Smooth muscle cell of the brain vasculature (primary cell): ENCODE measurements around the gene MTA3.

ENCODE experiments used
- DNase-seq: peaks from one replicate; pipeline ENCODE4 v3.0.0-alpha.2; 2012; ENCODE audit warnings: low read depth, low spot score

MTA3 gene

DNA sequence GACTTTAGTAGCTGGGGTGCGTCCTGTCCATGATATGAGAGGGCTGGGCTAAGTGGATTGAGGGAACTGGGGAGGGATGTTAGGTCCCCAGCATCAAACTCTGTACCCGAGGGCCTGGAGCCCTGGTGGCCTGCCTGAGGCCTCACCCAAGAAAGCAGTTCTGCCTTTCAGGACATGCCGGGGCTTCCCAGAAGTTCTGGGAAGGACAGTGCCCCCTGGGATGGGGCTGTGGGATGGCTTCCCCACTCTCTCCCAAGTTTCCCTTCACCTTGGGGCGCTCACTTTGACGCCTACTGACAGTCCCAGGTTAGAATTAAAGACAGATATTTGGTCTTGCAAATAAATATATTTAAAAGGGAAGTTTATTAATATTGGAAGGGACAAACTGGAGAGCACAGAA lies 193.7 kb downstream of the MTA3 start:
- DNase-seq, result no peak

DNA sequence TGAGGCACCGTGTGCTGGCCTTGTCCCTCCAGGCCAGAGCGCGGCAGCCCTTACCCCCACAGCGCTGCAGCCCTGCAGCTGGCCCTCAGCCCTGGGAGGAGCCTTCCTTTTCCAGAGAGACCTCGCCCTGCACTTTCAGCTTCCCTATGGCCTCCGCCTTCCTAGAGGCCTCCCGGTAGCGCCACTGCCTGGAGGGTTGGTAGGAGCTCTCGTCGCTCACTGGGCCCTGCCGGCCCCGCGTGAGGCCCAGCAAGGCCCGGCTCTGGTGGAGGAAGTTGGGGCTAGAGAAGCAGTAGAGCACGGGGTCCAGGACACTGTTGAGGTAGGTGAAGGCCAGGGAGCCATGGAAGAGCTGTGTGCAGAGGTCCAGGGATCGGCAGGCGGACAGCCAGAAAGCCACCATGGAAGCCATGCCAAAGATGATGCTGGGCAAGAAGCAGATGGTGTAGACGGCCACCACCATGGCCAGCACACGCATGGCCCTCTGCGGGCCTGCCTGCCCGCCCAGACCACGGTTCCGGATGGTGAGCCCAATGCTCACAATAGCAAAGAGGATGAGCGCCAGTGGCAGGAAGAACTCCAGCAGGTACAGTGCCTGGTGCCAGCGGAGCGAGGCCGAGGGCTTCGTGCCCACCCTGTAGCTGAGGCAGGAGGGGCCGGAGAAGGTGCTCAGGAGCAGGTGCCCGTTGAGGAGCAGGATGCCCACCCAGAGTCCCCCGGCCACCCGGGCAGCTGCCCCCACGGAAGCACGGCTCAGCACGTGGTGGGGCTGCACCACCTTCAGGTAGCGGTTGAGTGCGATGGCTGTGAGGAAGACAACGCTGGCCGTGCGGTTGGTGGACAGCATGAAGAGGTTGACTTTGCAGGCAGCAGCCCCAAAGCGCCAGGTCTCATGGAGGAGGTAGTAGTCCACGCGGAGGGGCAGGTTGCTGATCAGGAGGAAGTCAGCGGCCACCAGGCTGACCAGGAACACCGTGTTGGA lies 194.7 kb downstream of the MTA3 start:
- DNase-seq, result no peak

DNA sequence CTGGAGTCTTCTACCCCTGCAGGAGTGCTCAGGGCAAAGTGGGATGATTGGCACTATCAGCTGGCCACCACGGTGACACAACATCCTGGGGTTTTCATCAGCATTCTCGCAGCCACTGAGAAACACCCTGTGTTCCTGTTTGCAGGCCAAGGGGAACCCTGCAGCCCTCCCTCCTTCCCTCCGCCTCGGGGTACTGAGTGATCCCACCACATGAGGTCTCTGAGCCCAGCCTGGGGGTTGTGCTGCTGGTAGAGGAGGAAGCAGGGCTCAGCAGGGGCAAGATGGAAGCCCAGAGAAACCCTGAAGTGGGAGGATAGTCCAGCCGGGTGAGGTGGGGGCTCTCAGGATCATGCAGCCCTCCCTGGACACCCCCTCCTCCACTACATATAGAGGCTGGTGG lies 195.7 kb downstream of the MTA3 start, which contains the start of gene OXER1:
TSS of gene OXER1 (minus strand) at position 40 of the 400 bp plus-strand sequence. CDS start 73 bp downstream, outside the sequence.
- no peak for DNase-seq

DNA sequence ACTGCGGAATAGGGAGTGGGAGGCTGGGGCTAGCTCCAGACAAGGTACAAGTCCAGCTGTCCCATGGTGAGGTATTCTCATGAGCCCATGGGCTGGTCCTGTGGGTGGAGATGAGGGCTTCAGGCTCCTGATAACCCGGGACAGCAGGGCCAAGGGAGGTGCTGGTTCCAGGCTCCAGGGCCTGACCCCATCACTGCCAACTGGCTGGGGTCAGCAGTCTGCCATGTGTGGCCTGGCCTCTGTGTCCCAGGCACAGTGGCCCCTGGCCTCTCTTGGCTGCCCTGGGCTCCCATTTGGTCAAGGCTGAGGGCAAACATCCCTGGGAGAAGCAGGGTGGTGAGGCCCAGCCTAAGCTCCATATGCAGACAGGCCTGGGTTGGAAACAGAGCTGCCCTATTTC lies 196.5 kb downstream of the MTA3 start:
- no peak for DNase-seq

DNA sequence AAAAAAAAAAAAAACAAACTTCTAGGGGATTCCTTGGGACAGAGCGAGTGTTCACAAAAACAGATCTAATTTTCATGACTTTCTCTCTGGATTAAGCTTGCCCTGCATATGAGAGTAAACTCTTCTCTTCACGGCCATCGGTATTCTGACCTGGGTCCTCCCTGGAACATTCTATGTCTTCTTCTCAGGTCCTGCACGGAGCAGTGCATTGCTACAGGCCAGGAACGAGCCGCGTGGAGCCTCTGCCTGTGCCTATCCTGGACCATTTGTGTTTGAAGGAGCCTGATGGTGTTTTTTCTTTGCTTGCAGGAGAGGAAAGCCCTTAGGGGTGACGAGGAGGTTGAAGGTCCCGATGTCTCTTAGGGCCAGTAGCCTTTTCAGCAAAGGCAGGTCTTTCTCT lies 197.3 kb downstream of the MTA3 start:
- DNase-seq, result no peak

DNA sequence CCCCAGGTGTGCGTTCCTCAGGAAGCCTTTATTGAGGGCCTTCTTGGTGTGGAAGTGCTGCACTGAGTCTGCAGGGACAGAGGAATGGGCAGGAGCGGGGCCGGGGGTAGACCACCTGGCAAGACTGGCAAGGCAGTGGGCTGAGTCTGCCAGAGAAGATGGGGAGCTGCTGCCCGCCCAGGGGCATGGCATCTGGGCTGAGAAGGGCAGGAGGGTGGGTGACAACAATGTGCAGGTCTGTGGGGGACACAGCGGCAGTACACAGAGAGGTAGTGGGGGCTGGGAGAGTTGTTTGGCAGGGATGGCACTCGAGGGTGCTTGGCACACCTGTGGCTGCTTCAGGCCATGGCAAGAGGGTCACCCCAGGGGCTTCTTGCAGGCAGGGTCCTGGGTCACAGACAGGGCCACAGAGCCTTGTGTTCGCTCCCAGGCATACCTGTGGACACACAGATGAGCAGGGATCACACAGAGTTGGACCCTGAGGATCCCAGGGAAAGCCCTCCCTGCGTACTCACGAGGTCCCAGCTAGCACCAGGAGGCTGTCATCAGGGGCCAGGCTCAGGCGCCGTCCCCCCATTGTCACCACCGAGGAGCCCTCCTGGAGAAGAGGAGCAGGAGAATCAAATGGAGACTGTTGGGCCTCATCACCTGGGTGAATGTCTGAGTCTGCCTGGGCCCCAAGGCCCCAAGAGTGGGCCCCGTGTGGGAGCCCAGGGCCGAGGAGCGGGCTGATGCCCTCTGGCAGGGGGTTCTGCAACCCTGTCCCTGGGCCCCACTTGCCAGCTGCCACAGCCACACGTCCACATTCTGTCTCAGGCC lies 198.9 kb downstream of the MTA3 start:
- DNase-seq, result no peak

DNA sequence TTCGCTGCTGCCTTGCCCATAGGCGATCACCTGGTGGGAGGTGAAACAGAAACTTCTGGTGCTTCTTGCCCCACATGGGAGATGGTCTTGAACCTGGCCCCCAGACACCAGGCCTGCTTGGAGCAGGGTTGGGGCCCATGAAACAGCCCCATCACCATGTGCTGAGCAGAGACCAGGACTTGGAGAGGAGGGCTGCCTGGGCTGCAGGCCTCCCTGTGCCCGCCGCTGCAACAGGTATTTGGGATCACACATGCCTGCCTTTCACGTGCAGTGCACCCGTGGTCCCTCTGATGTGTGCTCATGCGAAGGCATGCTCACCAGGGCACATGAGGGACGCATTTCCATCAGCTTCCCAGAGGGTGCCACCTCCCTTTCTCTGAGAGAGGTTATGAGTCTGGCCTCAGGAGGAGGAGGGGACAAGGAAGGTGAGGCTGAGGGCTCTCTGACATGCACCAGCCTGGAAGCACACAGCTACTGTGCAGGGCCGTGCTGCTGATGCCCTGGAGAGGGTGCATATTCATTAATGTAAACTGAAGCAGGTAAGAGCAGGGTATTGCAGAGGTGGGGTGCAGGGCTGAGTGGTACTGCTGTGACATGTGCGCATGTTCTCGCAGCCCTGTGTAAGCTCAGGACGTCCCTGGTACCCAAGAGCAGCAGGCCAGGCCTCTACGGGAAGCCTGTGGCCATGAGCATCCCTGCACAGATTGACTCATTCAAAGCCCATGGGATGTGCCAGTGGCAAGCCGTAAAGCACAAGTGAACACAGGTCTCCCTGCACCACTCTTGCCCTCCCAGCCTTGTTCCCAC lies 199.7 kb downstream of the MTA3 start:
- no peak for DNase-seq

DNA sequence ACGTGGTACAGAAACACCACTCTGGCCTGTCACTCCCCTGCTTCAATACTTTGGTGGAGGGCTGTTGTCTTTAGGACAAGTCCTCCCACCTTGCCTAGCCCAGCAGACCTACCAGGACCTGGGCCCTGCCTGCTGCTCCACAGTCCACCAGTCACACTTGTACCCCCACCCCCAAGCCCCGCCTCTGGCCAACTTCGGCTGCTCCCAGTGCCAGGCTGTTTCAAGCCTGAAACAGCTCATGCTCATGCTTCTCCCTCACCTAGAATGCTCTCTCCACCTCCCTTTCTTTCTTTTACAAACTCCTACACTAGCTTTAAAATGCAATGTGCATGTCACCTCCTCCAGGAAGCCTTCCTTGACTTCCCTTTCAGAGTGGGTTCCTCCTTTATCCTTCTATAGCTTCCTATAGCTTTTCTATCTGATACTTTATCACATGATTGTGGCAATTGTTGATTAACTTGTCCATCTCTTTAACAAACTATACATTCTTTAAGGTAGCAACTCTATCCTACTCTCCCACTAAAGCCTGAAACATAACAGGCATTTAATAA lies 200.3 kb downstream of the MTA3 start:
- DNase-seq, result no peak

DNA sequence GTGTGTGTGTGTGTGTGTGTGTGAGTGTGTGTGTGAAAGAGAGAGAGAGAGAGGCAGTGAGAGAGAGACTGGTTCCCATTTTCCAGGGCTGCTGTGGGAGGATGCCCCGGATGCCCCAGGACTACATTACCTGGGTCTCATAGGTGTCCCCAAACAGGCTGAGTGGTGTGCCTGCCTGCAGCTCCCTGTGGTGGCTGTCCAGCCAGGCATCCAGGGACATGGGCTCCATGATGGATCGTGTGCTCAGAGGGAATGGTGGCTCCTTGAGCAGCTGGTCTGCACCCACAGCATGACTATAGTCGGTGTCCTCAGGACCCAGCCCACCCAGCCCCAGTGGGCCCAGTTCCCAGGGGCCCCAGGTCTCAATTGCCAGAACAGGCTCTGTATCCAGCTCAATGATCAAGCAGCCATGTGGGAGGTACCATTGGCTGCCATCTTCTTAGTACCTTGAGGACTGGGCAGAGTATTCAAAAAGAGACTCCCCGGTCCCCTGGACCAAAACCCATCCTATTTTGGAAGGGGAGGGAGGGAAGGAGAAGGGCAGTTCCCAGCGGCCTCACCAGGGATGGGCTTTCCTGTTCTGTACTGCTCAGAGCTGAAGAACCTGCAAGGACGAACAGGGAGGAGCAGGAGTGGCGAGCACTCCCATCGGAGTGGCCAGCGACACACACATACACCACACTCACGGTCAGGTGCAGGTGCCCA lies 201.3 kb downstream of the MTA3 start:
- no peak for DNase-seq

DNA sequence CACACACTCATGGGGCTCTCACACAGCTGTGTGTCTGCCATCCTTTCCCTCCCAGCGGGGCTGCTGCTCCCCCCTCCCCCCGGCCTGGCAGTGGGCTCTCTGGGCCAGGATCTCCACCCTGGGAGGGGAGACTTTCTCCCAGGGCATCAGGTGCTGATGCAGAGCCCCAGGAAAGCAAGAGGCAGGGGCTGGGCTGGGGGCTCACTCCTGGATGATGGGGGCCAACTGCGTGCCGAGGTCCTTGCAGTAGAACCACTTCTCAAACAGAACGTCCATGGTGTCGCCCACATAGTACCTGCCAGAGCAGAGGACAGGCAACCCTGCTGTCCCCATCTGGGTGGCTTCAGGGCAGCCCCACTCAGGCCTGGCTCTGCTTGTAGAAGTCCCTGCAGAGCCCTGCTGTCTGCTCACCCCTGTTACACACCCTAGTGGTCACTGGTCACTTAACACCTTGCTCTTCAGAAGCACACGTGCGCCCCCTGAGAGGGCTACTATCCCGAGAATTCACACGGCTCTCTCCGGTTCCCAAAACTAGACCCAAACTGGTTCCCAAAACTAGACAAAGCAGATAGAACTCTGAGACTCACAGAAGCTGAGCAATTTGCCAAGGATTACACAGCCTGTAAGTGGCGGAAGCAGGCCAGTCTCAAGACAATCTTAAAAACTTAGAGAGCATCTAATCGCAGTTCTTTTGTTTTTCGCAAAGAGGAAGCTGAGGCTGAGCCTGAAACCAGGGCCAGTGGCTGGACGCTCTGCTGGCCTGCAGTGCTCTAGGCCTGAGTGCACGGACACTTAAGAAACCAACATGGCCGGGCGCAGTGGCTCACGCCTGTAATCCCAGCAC lies 202.1 kb downstream of the MTA3 start:
- no peak for DNase-seq

DNA sequence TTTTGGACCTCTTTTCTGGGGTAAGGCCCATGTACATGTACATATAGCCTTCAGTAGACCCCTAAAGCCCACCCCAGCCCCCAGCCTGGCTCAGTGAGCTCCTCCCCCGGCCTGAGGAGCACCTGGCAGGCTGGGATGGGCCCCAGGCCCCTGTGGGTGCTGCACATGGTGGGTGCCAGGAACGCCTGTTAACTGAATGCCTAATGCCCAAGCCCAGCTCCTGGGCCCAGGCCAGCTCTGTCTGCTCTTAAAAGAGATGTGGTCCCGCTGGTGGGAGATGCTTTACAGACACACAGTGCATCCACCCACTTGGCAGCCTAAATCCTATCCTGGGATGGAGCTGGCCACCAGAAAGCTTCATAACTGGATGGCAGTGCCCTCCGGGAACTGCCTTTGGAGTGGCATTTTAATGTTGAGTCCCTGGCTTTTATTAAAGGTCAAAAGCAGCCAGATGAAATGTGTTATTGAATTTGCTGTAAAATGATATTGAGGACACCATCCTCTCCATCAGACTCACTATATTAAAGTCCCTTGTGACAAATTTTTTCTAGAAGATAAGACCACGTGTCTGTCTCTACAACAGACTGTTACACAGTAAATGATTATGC lies 203.2 kb downstream of the MTA3 start:
- no peak for DNase-seq

DNA sequence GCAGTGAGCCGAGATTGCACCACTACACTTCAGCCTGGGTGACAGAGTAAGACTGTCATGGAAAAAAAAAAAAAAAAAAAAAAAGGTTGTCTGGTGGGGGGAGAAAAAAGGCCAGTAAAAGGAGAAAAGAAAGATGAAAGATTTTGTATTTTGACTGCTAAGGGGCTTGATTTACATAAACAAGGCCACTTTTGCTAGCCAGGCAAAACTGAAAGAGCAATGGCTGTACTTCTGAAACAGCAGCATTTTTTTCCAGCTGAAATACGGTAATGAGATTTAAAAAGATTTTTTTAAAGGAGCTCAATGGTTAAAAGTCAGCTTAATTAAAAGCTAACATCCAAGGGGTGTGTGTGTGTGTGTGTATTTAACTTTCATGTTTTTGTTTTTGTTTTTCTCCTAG lies 206.8 kb downstream of the MTA3 start:
- no peak for DNase-seq

DNA sequence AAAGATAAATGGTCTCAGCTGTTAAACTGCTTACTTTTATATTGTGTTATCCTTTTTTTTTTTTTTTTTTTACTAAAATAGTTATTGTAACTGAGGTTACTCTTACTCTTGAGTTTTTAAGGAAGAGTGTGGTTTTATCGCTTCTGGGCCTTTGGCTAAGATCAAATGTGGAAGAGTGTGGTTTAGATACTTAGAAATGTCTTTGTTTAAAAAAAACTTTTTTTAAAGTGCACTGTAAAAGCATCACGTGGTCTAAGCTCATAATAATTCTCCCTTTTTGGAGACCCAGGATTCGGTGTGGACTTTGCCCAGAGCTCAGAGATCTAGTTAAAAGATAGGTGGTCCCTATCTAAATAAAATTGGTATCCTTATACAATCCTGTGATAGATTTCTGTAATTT lies 207.4 kb downstream of the MTA3 start:
- no peak for DNase-seq

DNA sequence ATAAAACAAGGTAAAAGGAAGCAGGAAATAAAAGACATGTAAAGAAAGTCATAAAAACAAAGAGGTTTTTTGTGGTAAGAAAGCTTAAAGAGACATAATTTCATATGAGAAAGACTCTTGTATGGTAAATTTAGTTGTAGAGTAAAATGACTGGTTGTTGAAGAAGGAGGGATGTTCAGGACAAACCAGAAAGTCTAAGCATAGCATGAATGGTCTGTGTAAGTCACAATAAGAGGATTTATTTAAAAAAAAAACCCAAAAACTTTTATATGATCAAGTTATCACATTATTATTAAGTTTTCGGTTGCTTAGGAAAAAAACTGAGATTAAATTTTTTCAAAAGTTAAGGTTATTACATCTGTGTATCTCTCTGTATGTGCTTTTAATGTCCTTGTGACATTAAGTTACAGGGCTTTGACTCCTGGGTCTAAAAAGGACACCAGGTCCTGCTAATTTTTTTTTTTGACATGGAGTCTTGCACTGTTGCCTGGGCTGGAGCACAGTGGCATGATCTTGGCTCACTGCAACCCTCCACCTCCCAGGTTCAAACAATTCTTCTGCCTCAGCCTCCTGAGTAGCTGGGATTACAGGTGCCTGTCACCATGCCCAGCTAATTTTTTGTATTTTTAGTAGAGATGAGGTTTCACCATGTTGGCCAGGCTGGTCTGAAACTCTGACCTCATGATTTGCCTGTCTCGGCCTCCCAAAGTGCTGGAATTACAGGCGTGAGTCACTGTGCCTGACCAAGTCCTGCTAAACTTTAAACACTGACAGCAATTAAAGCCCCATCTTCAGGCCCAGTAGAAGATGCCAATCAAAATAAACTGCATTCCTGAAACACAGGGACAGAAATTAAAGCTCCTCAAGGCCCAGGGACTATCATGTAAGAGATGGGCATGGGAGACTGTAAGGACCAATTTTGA lies 209.7 kb downstream of the MTA3 start:
- no peak for DNase-seq

DNA sequence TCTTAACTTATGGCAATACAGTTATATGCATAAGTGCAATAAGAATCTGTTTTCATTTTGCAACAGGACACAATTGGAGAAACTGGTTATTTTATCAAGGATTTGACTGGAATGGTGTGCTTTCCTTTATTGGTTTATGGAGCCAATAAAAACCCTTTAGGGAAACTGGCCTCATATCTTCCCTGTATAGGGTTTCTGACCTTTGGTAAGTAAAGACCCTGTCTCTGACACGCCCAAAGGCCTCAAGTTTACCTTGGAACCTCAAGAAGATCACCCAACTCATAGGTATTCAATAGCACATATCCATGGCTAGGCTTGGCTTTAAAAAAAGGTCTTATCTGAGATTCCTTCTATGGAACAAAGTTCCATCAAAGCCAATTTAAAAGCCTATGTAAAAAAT lies 212.7 kb downstream of the MTA3 start:
- DNase-seq, result no peak

DNA sequence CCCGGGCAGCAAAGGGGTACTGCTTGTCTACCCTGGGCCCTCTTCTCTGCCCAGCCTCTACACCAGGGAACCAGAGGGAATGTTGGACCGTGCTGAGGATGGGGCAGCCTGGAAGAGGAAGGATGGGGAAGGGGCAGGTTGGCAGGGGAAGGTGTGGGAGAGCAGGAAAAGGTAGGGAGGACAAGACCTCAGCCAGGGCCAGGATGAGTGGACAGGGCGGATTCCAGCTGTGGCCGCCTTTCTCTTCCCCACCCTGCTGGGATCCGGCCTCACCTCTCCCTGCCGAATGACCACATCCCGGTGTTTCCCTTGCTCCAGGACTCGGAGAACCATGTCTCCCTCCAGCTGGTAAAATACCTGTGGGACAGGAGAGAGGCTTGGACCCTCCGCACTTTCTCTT lies 215.1 kb downstream of the MTA3 start:
- no peak for DNase-seq

DNA sequence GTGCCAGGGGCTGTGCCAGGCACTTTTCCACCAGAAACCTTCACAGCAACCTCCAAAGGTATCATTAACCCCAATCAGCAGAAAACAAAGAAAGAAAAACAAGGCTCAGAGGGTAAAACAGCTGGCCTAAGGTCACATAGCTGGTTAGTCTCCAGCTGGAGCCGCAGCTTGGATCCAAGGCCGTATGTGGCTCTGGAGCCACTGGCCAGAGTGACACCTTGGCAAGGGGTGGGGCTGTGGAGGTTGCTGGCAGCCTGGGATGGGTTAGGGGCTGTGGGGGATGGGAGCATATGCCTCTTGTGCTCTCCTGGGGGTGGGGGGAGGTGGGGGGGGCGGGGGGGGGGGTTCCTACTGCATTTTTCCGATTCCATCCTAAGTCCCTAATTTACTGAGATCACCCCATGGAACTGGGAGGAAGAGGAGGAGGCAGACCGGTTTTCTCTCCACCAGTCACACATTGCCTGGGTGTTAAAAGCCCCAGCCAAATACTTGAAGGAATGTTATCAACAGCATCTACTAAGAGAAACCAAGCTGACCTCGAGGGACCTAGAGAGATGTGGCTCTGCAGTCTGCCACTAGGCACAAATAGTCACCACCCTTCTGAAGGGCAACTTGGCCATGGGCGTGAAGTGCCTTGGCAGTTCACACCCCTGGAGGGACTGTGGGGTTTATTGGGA lies 215.9 kb downstream of the MTA3 start:
- no peak for DNase-seq
